ENCODE results near the gene OXGR1. TPM values are rescaled to one million over a fixed set of nuclear protein-coding genes. Genes with fewer than 3 reads are reported as not detected.
"Not testable (repeated sequence)": the region's sequence is repeated elsewhere in the genome, so short reads cannot be mapped to it uniquely, and the experiment has no call there.

OXGR1 gene
- polyA plus RNA-seq, 1 experiment, result not detected

DNA sequence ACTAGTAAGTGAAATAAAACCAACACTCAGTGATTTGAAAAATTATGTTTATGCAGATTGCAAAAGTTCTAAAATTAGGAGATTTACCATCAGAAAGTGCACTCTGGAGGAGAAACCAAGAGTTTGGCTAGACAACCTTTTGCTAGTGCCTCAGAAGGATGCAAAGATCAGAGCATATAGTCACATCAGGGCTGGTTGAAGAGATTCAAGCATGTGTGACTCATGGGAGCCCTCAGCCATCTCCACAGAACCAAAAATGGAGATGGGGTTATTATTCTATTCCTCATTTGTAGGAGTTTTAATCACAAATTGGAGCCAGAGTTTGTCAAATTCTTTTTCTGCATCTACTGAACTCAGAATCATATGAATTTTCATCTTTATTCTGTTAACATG is 32.9 kb upstream of the OXGR1 start:
- Histone ChIP-seq H3K27ac (ENCODE audit: low read depth, low read length) (no peak overlapping the region), H3K4me3 (ENCODE audit: low read depth, low read length) (no peak overlapping the region), H3K9me3 (ENCODE audit: control insufficient read depth, insufficient read depth, low read length) (no peaks in the 10 kb centered on the region), H3K27me3 (ENCODE audit: control insufficient read depth, insufficient read depth, low read length) (peaks cover 2% of the 10 kb centered on the region)
- ChIA-PET POLR2A (no interaction called here), CTCF (interaction anchor here (1.0 kb wide), 1 partner anchor 9 kb away, joined by 4 read pairs; no protein-coding TSS in a partner anchor)
- TF ChIP-seq, protein P1, sequence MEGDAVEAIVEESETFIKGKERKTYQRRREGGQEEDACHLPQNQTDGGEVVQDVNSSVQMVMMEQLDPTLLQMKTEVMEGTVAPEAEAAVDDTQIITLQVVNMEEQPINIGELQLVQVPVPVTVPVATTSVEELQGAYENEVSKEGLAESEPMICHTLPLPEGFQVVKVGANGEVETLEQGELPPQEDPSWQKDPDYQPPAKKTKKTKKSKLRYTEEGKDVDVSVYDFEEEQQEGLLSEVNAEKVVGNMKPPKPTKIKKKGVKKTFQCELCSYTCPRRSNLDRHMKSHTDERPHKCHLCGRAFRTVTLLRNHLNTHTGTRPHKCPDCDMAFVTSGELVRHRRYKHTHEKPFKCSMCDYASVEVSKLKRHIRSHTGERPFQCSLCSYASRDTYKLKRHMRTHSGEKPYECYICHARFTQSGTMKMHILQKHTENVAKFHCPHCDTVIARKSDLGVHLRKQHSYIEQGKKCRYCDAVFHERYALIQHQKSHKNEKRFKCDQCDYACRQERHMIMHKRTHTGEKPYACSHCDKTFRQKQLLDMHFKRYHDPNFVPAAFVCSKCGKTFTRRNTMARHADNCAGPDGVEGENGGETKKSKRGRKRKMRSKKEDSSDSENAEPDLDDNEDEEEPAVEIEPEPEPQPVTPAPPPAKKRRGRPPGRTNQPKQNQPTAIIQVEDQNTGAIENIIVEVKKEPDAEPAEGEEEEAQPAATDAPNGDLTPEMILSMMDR (IDR thresholded peaks at IDR 0.05; ENCODE audit: low read depth, low read length), result no peak
- no peak for DNase-seq (ENCODE audit: low read depth, low spot score)

DNA sequence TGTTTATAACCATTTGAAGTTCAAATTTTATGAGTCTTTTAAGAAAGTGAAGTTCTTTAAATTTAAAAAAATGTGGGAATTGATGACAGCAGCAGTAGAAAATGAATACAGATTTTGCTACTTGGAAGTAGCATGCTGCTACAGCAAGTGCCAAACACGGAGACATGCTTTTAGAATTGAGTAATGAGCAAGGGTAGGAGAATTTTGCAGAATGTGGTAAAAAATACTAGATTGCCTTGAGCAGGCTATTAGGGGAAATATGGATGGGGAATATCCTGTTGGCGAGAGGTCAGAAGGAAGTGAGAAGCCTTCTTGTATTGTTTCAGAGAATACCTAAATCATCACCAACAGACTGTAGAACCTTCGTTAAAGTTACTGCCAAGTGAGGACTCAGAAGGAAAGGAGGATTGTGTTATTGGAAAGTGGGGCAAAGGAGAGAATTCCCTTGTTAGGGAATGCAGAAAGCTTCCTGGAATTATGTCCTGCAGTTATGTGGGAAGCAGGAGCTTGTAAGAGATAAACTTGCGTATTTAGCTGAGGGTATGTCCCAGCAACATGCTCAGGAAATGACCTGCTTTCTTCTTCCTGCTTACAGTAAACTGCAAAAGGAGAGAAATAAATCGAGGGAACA is 32.4 kb upstream of the OXGR1 start:
- DNase-seq (ENCODE audit: low read depth, low spot score), result no peak
- CTCF ChIA-PET, result interaction anchor here (0.6 to 1.0 kb wide), 2 partner anchors 9 to 186 kb away, joined by 3 to 4 read pairs; no protein-coding TSS in a partner anchor

DNA sequence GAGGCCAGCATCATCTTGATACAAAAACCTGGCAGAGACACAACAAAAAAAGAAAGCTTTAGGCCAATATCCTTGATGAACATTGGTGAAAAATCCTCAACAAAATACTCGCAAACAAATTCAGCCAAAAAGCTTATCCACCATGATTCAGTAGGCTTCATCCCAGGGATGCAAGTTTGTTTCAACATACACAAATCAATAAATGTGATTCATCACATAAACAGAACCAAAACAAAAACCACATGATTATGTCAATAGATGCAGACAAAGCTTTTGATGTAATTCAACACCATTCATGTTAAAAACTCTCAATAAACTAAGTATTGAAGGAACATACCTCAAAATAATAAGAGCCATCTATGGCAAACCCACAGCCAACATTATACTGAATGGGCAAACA is 29.5 kb upstream of the OXGR1 start:
- H3K9me3 ChIP-seq (ENCODE audit: control insufficient read depth, insufficient read depth, low read length); H3K4me3 ChIP-seq (ENCODE audit: low read depth, low read length); DNase-seq (ENCODE audit: low read depth, low spot score); H3K27me3 ChIP-seq (ENCODE audit: control insufficient read depth, insufficient read depth, low read length); H3K27ac ChIP-seq (ENCODE audit: low read depth, low read length): not testable (repeated sequence)
- CTCF ChIA-PET, result interaction anchor here (0.6 to 1.0 kb wide), 2 partner anchors 9 to 551 kb away, joined by 3 to 4 read pairs; no protein-coding TSS in a partner anchor
- POLR2A ChIA-PET, result interaction anchor here (0.7 kb wide), 1 partner anchor 339 kb away, joined by 3 read pairs; no protein-coding TSS in a partner anchor

More for the DNA sequence above, 32.4 kb upstream of the OXGR1 start:
- POLR2A ChIA-PET, result no interaction called here
- H3K27ac ChIP-seq (ENCODE audit: low read depth, low read length), result no peak overlapping the region
- no peaks in the 10 kb centered on the region for H3K9me3 ChIP-seq (ENCODE audit: control insufficient read depth, insufficient read depth, low read length)
- TF ChIP-seq, protein P1 (IDR thresholded peaks at IDR 0.05; ENCODE audit: low read depth, low read length), result no peak
- H3K27me3 ChIP-seq (ENCODE audit: control insufficient read depth, insufficient read depth, low read length), result peaks cover 2% of the 10 kb centered on the region
- no peak overlapping the region for H3K4me3 ChIP-seq (ENCODE audit: low read depth, low read length)

DNA sequence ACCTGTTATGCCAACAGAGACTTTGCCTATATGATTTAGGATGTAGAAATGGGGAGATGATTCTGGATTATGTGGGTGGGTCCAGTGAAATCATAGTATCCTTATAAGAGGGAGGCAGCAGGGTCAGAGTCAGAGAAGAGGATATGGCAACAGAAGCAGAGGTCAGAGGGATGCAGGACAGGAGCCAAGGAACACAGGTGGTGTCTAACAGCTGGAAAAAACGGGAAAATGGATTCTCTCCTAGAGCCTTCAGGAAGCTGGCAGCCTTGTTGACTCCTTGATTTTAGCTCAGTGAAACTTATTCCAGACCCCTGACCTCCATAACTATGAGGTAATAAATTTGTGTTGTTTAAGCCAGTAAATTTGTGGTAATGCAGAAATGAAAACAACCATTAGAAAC is 28.8 kb upstream of the OXGR1 start:
- H3K9me3 ChIP-seq (ENCODE audit: control insufficient read depth, insufficient read depth, low read length), result no peaks in the 10 kb centered on the region
- ChIA-PET CTCF (interaction anchor here (1.0 kb wide), 1 partner anchor 8 kb away, joined by 3 read pairs; no protein-coding TSS in a partner anchor), POLR2A (interaction anchor here (0.7 kb wide), 1 partner anchor 340 kb away, joined by 3 read pairs; no protein-coding TSS in a partner anchor)
- no peak overlapping the region for H3K4me3 ChIP-seq (ENCODE audit: low read depth, low read length)
- TF ChIP-seq, protein P1 (IDR thresholded peaks at IDR 0.05; ENCODE audit: low read depth, low read length), result no peak
- DNase-seq (ENCODE audit: low read depth, low spot score), result no peak
- no peak overlapping the region for H3K27ac ChIP-seq (ENCODE audit: low read depth, low read length)
- H3K27me3 ChIP-seq (ENCODE audit: control insufficient read depth, insufficient read depth, low read length), result peaks cover 2% of the 10 kb centered on the region

DNA sequence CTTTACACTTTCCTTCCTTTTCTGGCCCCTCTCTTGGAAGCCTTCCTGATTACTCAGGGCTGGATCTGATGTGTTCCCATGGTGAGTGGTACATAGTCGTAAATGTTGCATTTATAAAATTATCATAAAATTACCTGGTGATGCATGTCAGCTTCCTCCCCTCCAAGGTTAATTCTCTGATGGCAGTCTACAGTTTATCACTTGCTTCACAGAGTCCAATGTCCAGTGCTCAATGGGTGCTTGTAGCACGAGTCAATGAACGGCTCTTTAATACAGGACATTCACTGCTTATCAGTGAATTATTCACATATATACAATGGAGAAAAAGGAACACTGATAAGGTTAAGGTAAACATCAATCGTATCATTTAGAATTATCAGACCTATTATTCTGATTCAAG is 27.0 kb upstream of the OXGR1 start:
- Histone ChIP-seq H3K9me3 (ENCODE audit: control insufficient read depth, insufficient read depth, low read length) (no peaks in the 10 kb centered on the region), H3K4me3 (ENCODE audit: low read depth, low read length) (no peak overlapping the region), H3K27ac (ENCODE audit: low read depth, low read length) (no peak overlapping the region), H3K27me3 (ENCODE audit: control insufficient read depth, insufficient read depth, low read length) (peaks cover 2% of the 10 kb centered on the region)
- POLR2A ChIA-PET, result no interaction called here
- CTCF ChIA-PET, result interaction anchor here (0.7 kb wide), 1 partner anchor 637 kb away, joined by 3 read pairs; no protein-coding TSS in a partner anchor
- TF ChIP-seq, protein P1 (IDR thresholded peaks at IDR 0.05; ENCODE audit: low read depth, low read length), result no peak
- no peak for DNase-seq (ENCODE audit: low read depth, low spot score)
